Measurements from ENCODE around the gene STX3. TPM values are rescaled to one million over a fixed set of nuclear protein-coding genes. Genes with fewer than 3 reads are reported as not detected.

The STX3 gene
- 40.3 and 55.2 TPM in 2 replicates for total RNA-seq

DNA sequence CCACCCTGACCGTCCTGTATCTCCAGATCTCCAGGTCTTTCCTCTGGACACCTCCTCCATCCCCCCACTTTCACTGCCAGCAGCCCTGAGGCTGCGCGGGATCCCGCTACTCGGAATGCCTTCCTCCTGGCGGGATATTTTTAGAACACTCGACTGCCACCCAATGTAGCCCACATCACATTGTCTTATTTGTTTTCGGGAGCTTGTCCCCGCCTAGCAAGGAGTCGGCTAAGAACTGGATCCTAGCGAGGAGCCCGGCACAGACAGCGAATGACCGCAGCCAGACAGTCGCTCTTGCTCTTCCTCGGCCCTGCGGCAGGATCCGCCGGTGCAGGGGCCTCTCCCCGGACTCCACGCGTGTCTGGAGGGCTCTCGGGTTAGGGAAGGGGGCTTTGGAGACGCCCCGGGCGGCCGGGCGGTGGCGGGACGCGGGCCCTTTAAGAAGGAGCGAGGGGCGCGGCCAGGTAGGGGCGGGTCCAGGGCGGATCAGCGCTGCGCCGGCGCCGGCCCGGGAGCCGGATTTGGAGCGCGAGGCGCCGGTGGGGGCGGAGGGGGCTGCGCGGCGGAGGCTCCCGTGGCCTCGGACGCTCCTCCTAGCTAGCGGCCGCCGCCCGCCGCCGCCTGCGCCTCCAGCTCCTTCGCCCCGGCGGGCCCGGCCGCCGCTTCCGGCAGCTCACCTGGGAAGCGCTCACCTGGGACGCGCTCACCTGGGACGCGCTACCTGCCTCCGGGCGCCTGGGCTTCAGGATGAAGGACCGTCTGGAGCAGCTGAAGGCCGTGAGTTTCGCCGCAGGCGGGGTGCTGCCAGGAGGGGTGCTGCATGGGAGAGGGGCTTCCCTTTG is at the start of gene STX3:
Gene STX3 (plus strand): TSS at position 518 of the 842 bp plus-strand sequence. CDS start 230 bp downstream, at position 748.

DNA sequence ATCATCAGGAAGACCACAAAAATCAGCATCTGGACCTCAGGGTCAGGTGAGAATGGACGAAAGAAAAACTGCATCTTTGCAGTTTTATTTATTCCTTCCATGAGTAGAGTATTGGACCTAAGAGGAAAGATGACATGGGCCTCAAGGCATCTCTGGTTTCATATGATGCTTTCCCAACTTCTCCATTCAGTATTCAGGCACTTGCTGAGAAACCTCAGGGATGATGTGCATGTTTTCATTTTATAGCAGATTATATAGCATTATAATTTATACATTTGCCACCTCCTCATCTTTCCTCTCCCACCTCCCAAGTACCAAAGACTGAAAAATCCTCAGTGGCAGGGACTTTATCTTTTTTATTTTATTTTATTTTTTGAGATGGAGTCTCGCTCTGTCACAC is 41.4 kb upstream of the STX3 start, which contains the start of gene OR10V1:
Gene OR10V1 (minus strand): TSS at position 101 of the 400 bp plus-strand sequence. CDS start 0 bp downstream, at position 101.

DNA sequence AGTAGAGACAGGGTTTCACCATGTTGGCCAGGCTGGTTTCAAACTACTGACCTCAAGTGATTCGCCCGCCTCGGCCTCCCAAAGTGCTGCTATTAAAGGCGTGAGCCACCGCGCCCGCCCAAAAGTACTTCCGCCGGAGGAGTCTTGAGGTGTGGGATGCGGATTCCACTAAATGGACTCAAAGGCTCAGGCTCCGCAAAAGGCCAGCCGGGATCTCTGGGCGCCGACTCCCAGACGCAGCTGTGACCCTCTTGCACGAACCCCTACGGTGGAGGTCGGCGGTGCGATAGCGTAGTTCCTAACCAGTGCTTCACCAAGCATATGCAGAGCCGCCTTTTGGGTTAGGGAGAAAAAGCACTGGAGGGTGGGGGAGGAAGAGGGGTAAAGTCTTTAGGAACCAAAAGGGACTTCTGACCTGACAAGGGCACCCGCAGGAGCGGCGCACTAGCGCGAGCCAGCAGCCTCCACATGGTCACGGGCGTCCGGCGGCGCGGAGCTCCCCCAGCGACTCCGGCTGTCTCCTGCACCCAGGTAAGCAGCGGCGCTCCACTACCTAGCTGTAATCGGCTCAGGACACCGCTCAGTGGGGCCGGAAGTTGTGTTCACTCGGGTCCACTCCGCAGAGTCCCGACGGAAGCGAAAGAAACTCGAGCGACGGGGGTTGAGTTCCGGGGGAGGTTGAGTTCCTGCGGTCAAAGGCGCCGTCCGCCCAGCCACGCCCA is 55.2 kb downstream of the STX3 start, which contains the start of gene MRPL16:
Gene MRPL16 (minus strand): TSS at position 590 of the 722 bp plus-strand sequence. CDS start 120 bp downstream, at position 470.

DNA sequence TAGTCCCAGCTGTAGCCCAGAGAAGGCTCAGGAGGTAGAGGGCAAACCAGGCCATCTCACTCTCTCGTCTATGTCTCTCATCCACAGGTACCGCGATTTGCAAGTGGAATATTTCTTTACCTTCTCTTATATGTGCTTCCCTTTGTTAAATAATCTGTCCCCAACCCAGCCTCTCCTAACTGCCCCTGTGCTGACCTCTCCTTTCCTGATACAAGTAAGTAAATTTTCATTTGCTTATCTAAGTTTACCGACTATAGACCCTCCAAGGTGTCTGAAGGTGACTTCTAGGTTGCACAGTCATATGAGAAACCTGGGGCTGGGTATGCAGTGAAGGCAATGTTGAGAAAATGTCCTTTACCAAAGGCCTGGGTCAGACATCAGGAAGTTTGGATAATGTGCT is 90.2 kb downstream of the STX3 start, which contains the start of gene CBLIF:
Gene CBLIF (minus strand): TSS at position 101 of the 400 bp plus-strand sequence. CDS start 46 bp downstream, at position 55.

Other genes starting within 250 kb of the STX3 start
- not detected in 2 replicates for gene OR4D9, start 243.8 kb upstream of the STX3 start, total RNA-seq
- gene OSBP, start 139.6 kb upstream of the STX3 start, total RNA-seq = 26.5 and 27.1 TPM in 2 replicates
- 4.0 and 7.2 TPM in 2 replicates for gene PATL1, start 86.3 kb upstream of the STX3 start, total RNA-seq
- gene OR10V1, start 41.5 kb upstream of the STX3 start, total RNA-seq = not detected in 2 replicates
- 27.7 and 28.0 TPM in 2 replicates for gene MRPL16, start 55.4 kb downstream of the STX3 start, total RNA-seq
- gene CBLIF, start 90.1 kb downstream of the STX3 start, total RNA-seq = not detected in 2 replicates
- gene TCN1, start 111.1 kb downstream of the STX3 start, total RNA-seq = 3.9 and 14.9 TPM in 2 replicates
- not detected in 2 replicates for gene OOSP3, start 123.4 kb downstream of the STX3 start, total RNA-seq
- gene OOSP1, start 183.1 kb downstream of the STX3 start, total RNA-seq = not detected in 2 replicates
- not detected in 2 replicates for gene OOSP4A, start 208.7 kb downstream of the STX3 start, total RNA-seq

Data from tracheal epithelial cell (primary cell).